ENCODE results near the gene DNMT3B.

GRCh38 chr20:32773855-32774254 lies 11.7 kb downstream of the DNMT3B start:
- TF ChIP-seq CTCF (IDR thresholded peaks at IDR 0.05) (no peak), POLR2A (IDR thresholded peaks at IDR 0.05) (no peak)

Measured in gastroesophageal sphincter (tissue), 3 donors.